ENCODE results near the gene JMJD6.
"Not testable (repeated sequence)": the region's sequence is repeated elsewhere in the genome, so short reads cannot be mapped to it uniquely, and the experiment has no call there.

JMJD6 gene

GRCh38 chr17:76716146-76716838 lies 10.1 kb downstream of the JMJD6 start:
- DNase-seq (ENCODE audit: low spot score) = peak; percentile 90

- DNase-seq (ENCODE audit: low spot score) = no peak
Measured at GRCh38 chr17:76715496-76715830, 10.9 kb downstream of the JMJD6 start.

GRCh38 chr17:76714822-76715495 lies 11.4 kb downstream of the JMJD6 start:
- DNase-seq (ENCODE audit: low spot score) = no peak

- DNase-seq (ENCODE audit: low spot score) = no peak
Measured at GRCh38 chr17:76714336-76714735, 12.1 kb downstream of the JMJD6 start.

GRCh38 chr17:76713765-76714164 lies 12.6 kb downstream of the JMJD6 start:
- DNase-seq (ENCODE audit: low spot score) = no peak

- not testable (repeated sequence) for DNase-seq (ENCODE audit: low spot score)
Measured at GRCh38 chr17:76712321-76712720, 14.1 kb downstream of the JMJD6 start.

- DNase-seq (ENCODE audit: low spot score) = peak; percentile 92
Measured at GRCh38 chr17:76710863-76711611, 15.4 kb downstream of the JMJD6 start, which contains the start of gene MXRA7. MXRA7 (minus strand) TSS chr17:76710965; CDS start chr17:76710946, 19 bp downstream.

GRCh38 chr17:76709951-76710862 lies 16.2 kb downstream of the JMJD6 start:
- DNase-seq (ENCODE audit: low spot score) = not testable (repeated sequence)

- DNase-seq (ENCODE audit: low spot score) = peak; percentile 92
Measured at GRCh38 chr17:76709077-76709950, 17.1 kb downstream of the JMJD6 start.

GRCh38 chr17:76707985-76708807 lies 18.2 kb downstream of the JMJD6 start:
- DNase-seq (ENCODE audit: low spot score) = no peak

GRCh38 chr17:76706817-76707216 lies 19.6 kb downstream of the JMJD6 start:
- DNase-seq (ENCODE audit: low spot score) = no peak

GRCh38 chr17:76704805-76705204 lies 21.6 kb downstream of the JMJD6 start:
- DNase-seq (ENCODE audit: low spot score) = no peak

GRCh38 chr17:76702941-76703637 lies 23.3 kb downstream of the JMJD6 start:
- no peak for DNase-seq (ENCODE audit: low spot score)

GRCh38 chr17:76702076-76702475 lies 24.3 kb downstream of the JMJD6 start:
- DNase-seq (ENCODE audit: low spot score) = no peak

- no peak for DNase-seq (ENCODE audit: low spot score)
Measured at GRCh38 chr17:76701471-76701967, 24.9 kb downstream of the JMJD6 start.

GRCh38 chr17:76700617-76701470 lies 25.6 kb downstream of the JMJD6 start:
- peak; percentile 89 for DNase-seq (ENCODE audit: low spot score)

- DNase-seq (ENCODE audit: low spot score) = no peak
Measured at GRCh38 chr17:76700270-76700616, 26.2 kb downstream of the JMJD6 start.

- not testable (repeated sequence) for DNase-seq (ENCODE audit: low spot score)
Measured at GRCh38 chr17:76698466-76698977, 27.9 kb downstream of the JMJD6 start.
